Spleen (tissue), 13 donors: ENCODE measurements around the gene CEP97. TPM values are rescaled to one million over a fixed set of nuclear protein-coding genes. Genes with fewer than 3 reads are reported as not detected.
A peak's percentile ranks its signal among the peaks of the same experiment; 100 is the strongest.

Source experiments
- DNase-seq: peaks from one replicate; pipeline ENCODE4 v3.0.0-alpha.2; 2020
- H3K27ac ChIP-seq, 8 donors: fragments of 200-600 bp; sonication (generic) in 7 of 8; 1 replicate in 4 of 8; 2 replicates in 4 of 8; pipeline versions ENCODE4 v1.5.0 to v1.8.0; 2016 to 2021; ENCODE audit warnings: inconsistent platforms in 4 of 8, mild to moderate bottlenecking in 4 of 8, moderate library complexity in 1 of 8
- H3K27me3 ChIP-seq, 7 donors: fragments of 200-600 bp; sonication (generic) in 6 of 7; replicated peaks in 1 of 7; 1 replicate in 4 of 7; 2 replicates in 3 of 7; pipeline versions ENCODE4 v1.5.0 to v1.8.0; 2016 to 2021; ENCODE audit warnings: inconsistent platforms in 3 of 7, mild to moderate bottlenecking in 1 of 7
- H3K36me3 ChIP-seq, 6 donors: fragments of 200-600 bp; sonication (generic) in 5 of 6; 1 replicate in 4 of 6; 2 replicates in 2 of 6; pipeline versions ENCODE4 v1.5.0 to v1.8.0; 2016 to 2021; ENCODE audit warnings: inconsistent platforms in 2 of 6
- H3K4me1 ChIP-seq, 6 donors: fragments of 200-600 bp; sonication (generic) in 5 of 6; 1 replicate in 3 of 6; 2 replicates in 3 of 6; pipeline versions ENCODE4 v1.5.0 to v1.8.0; 2016 to 2021; ENCODE audit warnings: inconsistent platforms in 3 of 6
- H3K4me3 ChIP-seq, 8 donors: fragments of 200-600 bp; sonication (generic) in 7 of 8; 1 replicate in 4 of 8; 2 replicates in 4 of 8; pipeline versions ENCODE4 v1.5.0 to v1.8.0; 2016 to 2021; ENCODE audit warnings: inconsistent platforms in 4 of 8, mild to moderate bottlenecking in 4 of 8, moderate library complexity in 2 of 8
- H3K9me3 ChIP-seq, 8 donors: fragments of 200-600 bp; sonication (generic) in 7 of 8; 1 replicate in 4 of 8; 2 replicates in 4 of 8; pipeline versions ENCODE4 v1.5.0 to v1.8.0; 2016 to 2021; ENCODE audit warnings: inconsistent platforms in 4 of 8
- CTCF ChIP-seq, 11 experiments: fragments of 200-600 bp in 7 of 11; fragments of 450-650 bp in 4 of 11; sonication (generic) in 4 of 11; IDR thresholded peaks in 8 of 11; conservative IDR thresholded peaks in 3 of 11; 1 replicate in 7 of 11; 2 replicates in 4 of 11; pipeline versions ENCODE4 v1.4.0 to v1.8.0; 2016 to 2021; ENCODE audit warnings: antibody characterized with exemption in 11 of 11, inconsistent platforms in 4 of 11, mild to moderate bottlenecking in 1 of 11
- POLR2A ChIP-seq, 3 donors: fragments of 450-650 bp; IDR thresholded peaks; one replicate each; pipeline ENCODE4 v1.5.1; 2017; ENCODE audit warnings: antibody characterized with exemption in 3 of 3, mild to moderate bottlenecking in 1 of 3
- POLR2AphosphoS5 ChIP-seq, 3 donors: sonication (generic); formaldehyde crosslinking; IDR thresholded peaks; one replicate each; pipeline ENCODE4 v1.5.1; 2017; ENCODE audit warnings: antibody characterized with exemption in 3 of 3
- WGBS, 5 donors: extraction: QIAGEN DNeasy Blood & Tissue Kit in 3 of 5; methylation state at CpG; one replicate each; pipeline versions ENCODE4 v1.1.5 to v1.1.7; 2013 to 2018; 5-methylcytosine and 5-hydroxymethylcytosine counted together
- intact Hi-C: fragments of 100-400 bp; cut with DNase I; formaldehyde crosslinking; loops from one replicate; pipeline ENCODE4 v1.15.0; 2023; ENCODE audit warnings: low total_unique reads
- long read RNA-seq, 2 donors: transcript quantifications; one replicate each; lab custom pipeline, GENCODE V29; 2026
- polyA plus RNA-seq, 3 donors: library from polyadenylated mRNA; stranded (reverse); fragments of 200-250 nt; gene quantifications; one replicate each; pipeline ENCODE4 v1.2.1, GENCODE V29; 2013
- total RNA-seq, 7 donors: library from RNA; depleted of rRNA in 3 of 7; stranded (reverse); fragments of >200 nt in 3 of 7; fragmentation: NEBNext Ultra II Directional in 4 of 7; extraction: Animal tissue kit (Norgen Biotek cat#: 25700) in 4 of 7; gene quantifications; one replicate each; pipeline versions ENCODE4 v1.1.0 to v1.2.1, GENCODE V29; 2016 to 2021
- donor health status: healthy with polysubstance abuse.
- donor health status: DM: no; HTN: no; CAD: no; lungs with moderate emphysema.
- donor health status: DM: no; HTN: no; CAD: no.
- donor health status: Bipolar disorder and iron deficiency.
- donor health status: healthy.
- donor health status: DM: no; HTN: no; CAD: no.
- donor health status: DM: yes; HTN: yes; CAD: no.

The CEP97 gene
- total RNA-seq, result 10 to 100 TPM in 3 of 7 donors, 1 to 10 TPM in 4; 8.7 to 18.2 (median 10.0) TPM
- 1 to 10 TPM in 2 of 3 donors, under 1 TPM in 1; 1.00 to 2.2 (median 1.6) TPM for polyA plus RNA-seq
- long read RNA-seq, donor 1, result 0 reads
- long read RNA-seq, donor 2, full-length matches to known transcripts, result 1 of 1 reads
- long read RNA-seq, donor 2, partial matches to known transcripts, result 0 of 1 reads
- long read RNA-seq, donor 2, other reads (novel, unspliced or antisense), result 0 of 1 reads

DNA sequence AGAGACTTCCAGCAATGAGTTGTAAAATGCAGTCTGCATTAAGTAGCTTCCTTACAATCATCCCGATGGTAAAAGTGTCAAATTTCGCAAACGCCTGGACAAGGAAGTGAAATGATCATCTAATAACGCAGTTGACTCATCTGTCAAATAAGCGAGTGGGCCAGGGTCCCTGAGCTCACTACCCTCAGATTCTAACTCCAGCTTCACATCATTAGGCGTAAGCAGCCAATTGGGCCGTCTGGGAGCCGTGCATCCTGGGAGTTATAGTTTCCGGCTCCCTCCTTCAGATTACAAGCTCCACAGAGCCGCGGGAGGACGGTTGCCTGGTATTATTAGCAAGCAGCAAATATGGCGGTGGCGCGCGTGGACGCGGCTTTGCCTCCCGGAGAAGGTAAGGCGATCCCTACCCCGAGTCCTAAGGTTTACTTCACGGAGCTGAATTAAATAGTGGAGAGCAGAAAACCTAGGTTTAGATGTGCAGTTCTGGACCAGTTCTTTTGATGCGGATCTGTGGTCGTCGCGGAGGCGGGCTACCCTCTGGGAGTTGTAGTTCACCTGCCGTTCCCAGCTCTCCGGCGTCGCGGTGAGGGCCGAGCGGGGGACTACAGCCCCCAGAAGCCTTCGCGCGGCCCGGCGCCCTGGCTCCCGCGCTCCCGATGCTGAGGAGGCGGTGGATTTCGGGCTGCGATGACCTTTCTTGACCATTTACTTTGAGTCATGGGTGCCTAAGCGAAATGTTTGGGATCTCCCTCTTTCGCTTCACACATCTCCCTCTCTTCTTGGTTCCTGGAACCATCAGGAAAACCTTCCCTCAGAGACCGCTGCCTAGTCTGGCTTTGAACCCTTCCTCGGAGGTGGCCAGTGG lies at the start of gene CEP97:
TSS of gene CEP97 (plus strand) at position 286 of the 865 bp plus-strand sequence. CDS start at position 349, 63 bp downstream.
- Histone ChIP-seq H3K36me3 (peaks cover under 1 to 30% (median 8%) of the 10 kb centered on the region in 6 donors), H3K4me3 (peak within 1 kb of the TSS; percentile 72 to 93 (median 89)), H3K4me1 (peaks cover 12 to 66% (median 47%) of the 10 kb centered on the region in 6 donors), H3K27me3 (no peaks in the 10 kb centered on the region), H3K9me3 (no peaks in the 10 kb centered on the region), H3K27ac (peak within 1 kb of the TSS; percentile 74 to 92 (median 87))
- peak in 1 of 3 donors; percentile 10 for TF ChIP-seq POLR2A (IDR thresholded peaks at IDR 0.05)
- peak; percentile 78 to 90 (median 83) for TF ChIP-seq POLR2AphosphoS5 (IDR thresholded peaks at IDR 0.05)
- TF ChIP-seq CTCF (IDR thresholded peaks at IDR 0.05 in 8 of 11, conservative IDR thresholded peaks at IDR 0.05 in 3 of 11), result peak in 3 of 11 experiments; percentile 15 to 29 (median 20)
- peak; percentile 98 for DNase-seq
- intact Hi-C loops, result loop anchor here (5.0 kb wide), 1 partner anchor 37 kb away; the partner anchor contains the start of gene RPL24
- 0 to 1% (median 0%) methylated on average over 45 to 49 of the region's 49 CpGs for WGBS, 5 donors

DNA sequence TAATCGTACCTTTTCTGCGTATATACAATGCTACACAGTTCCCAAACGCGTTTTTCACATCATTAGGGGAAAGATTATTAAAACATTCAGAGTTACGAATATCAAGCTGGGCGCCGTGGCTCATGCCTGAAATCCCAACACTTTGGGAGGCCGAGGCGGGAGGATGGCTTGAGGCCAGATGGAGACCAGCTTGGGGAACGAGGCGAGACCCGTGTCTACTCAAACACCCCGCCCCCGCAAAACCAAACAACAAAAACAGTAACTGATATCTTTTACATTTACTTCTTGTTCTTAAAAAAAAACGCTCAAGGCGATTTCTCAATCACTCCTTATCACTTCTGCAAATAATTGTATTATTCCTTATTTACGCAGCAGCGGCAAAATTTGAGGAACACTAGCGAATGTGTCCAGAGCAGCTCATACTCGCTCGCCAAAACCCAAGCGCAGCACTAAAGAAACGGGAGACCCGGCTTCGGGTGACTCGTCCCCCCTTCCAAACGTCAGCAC lies 48.7 kb upstream of the CEP97 start:
- Histone ChIP-seq H3K36me3 (peaks cover under 1 to 32% (median 18%) of the 10 kb centered on the region in 6 donors), H3K4me3 (peak overlapping the region; percentile 88 to 100 (median 97)), H3K27me3 (no peaks in the 10 kb centered on the region), H3K27ac (peak overlapping the region; percentile 96 to 100 (median 98)), H3K4me1 (peaks cover 20 to 66% (median 51%) of the 10 kb centered on the region in 6 donors), H3K9me3 (no peaks in the 10 kb centered on the region)
- WGBS, 5 donors, result 11 to 16% (median 12%) methylated on average over 27 of the region's 27 CpGs
- intact Hi-C loops, result loop anchor here (10.0 kb wide), 1 partner anchor 101 kb away; the partner anchor contains the start of gene PCNP
- DNase-seq, result peak; percentile 86
- TF ChIP-seq POLR2AphosphoS5 (IDR thresholded peaks at IDR 0.05), result no peak
- no peak for TF ChIP-seq CTCF (IDR thresholded peaks at IDR 0.05 in 8 of 11, conservative IDR thresholded peaks at IDR 0.05 in 3 of 11)
- peak in 1 of 3 donors; percentile 40 for TF ChIP-seq POLR2A (IDR thresholded peaks at IDR 0.05)

DNA sequence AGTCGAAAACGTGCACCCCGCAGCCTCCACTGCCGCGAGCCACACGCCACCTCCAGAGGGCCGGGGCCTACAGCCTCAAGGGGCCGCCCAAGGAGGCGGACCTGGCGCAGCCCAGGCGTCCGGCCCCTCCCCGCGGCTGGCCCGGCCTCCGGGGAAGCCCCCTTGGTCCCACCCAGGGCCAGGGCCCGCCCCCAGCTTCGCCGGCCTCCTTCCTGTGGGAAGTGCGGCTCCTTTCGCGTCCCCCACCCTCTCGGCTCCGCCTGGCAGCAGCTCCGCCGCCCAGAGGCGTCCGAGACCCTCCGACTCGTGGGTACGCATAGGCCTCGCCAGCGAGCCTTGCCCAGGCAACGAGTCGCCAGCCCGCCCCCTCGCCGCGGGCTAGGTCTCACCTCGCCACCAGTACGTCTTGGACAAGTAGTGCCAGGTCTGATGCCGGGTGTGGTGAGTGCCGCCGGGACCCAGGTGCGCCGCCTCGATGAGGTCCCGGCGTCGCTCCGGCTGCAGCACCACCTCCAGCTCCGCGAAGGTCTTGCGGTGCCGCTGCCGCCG lies 48.1 kb upstream of the CEP97 start:
- 0 to 1% (median 0%) methylated on average over 13 to 57 of the region's 57 CpGs for WGBS, 5 donors
- Histone ChIP-seq H3K4me3 (peak overlapping the region; percentile 88 to 100 (median 97)), H3K9me3 (no peaks in the 10 kb centered on the region), H3K36me3 (peaks cover 0 to 32% (median 18%) of the 10 kb centered on the region in 6 donors), H3K4me1 (peaks cover 20 to 71% (median 52%) of the 10 kb centered on the region in 6 donors), H3K27me3 (no peaks in the 10 kb centered on the region), H3K27ac (peak overlapping the region; percentile 96 to 100 (median 98))
- TF ChIP-seq POLR2A (IDR thresholded peaks at IDR 0.05) (no peak), CTCF (IDR thresholded peaks at IDR 0.05 in 8 of 11, conservative IDR thresholded peaks at IDR 0.05 in 3 of 11) (peak in 8 of 11 experiments; percentile 8 to 59 (median 37)), POLR2AphosphoS5 (IDR thresholded peaks at IDR 0.05) (peak; percentile 82 to 89 (median 87))
- DNase-seq, result peak; percentile 100
- intact Hi-C loops, result loop anchor here (10.0 kb wide), 1 partner anchor 101 kb away; the partner anchor contains the start of gene PCNP
